ENCODE results near the gene TPST1. TPM values are rescaled to one million over a fixed set of nuclear protein-coding genes. Genes with fewer than 3 reads are reported as not detected.
A peak's percentile ranks its signal among the peaks of the same experiment; 100 is the strongest.

TPST1 gene
- total RNA-seq, 4 donors from 2014 or later, result 24.5 to 60.4 (median 28.2) TPM

- Histone ChIP-seq H3K9me3 (no peaks in the 10 kb centered on the region), H3K4me1 (peaks cover 0 to 8% of the 10 kb centered on the region in 2 donors), H3K36me3 (no peaks in the 10 kb centered on the region), H3K27ac (no peak overlapping the region), H3K4me3 (replicated peaks in 1 of 3) (no peak overlapping the region), H3K27me3 (no peaks in the 10 kb centered on the region)
- no peak for DNase-seq
- 79 to 88% methylated on average over 1 of the region's 1 CpG for WGBS, 2 donors
- intact Hi-C loops (cut with DNase I), result no loop called here
- TF ChIP-seq POLR2A (IDR thresholded peaks at IDR 0.05) (no peak), CTCF (IDR thresholded peaks at IDR 0.05) (no peak)
Measured at GRCh38 chr7:66326501-66327215, 121.5 kb downstream of the TPST1 start.

- Histone ChIP-seq H3K9me3 (no peaks in the 10 kb centered on the region), H3K4me1 (peaks cover 0 to 8% of the 10 kb centered on the region in 2 donors), H3K27me3 (no peaks in the 10 kb centered on the region), H3K36me3 (no peaks in the 10 kb centered on the region), H3K27ac (peak overlapping the region in 1 of 3 donors; percentile 39), H3K4me3 (replicated peaks in 1 of 3) (no peak overlapping the region)
- WGBS, 2 donors, result 33 to 44% methylated on average over 1 of the region's 1 CpG
- no peak for TF ChIP-seq CTCF (IDR thresholded peaks at IDR 0.05)
- TF ChIP-seq POLR2A (IDR thresholded peaks at IDR 0.05), result no peak
- peak; percentile 79 to 82 for DNase-seq
- intact Hi-C loops (cut with DNase I), result no loop called here
Measured at GRCh38 chr7:66330961-66331360, 125.8 kb downstream of the TPST1 start.

DNA sequence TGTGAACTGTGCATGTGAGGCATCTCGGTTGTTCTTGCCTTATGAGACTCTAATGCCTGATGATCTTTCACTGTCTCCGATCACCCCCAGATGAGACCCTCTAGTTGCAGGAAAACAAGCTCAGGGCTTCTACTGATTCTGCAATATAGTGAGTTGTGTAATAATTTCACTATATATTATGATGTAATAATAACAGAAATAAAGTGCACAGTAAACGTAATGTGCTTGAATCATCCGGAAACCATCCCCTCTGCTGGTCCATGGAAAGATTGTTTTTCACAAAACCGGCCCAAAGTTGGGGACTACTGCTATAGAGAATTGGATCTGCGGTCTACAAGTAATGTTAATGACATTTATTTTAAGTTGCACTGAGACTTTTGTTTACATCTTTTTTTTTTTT is 126.7 kb downstream of the TPST1 start:
- DNase-seq, result no peak
- Histone ChIP-seq H3K9me3 (no peaks in the 10 kb centered on the region), H3K4me1 (peaks cover 0 to 8% of the 10 kb centered on the region in 2 donors), H3K36me3 (no peaks in the 10 kb centered on the region), H3K27ac (no peak overlapping the region), H3K27me3 (no peaks in the 10 kb centered on the region), H3K4me3 (replicated peaks in 1 of 3) (no peak overlapping the region)
- intact Hi-C loops (cut with DNase I), result no loop called here
- whole genome bisulfite sequencing, 2 donors, result 90 to 91% methylated on average over 6 of the region's 6 CpGs
- no peak for TF ChIP-seq CTCF (IDR thresholded peaks at IDR 0.05)
- no peak for TF ChIP-seq POLR2A (IDR thresholded peaks at IDR 0.05)

DNA sequence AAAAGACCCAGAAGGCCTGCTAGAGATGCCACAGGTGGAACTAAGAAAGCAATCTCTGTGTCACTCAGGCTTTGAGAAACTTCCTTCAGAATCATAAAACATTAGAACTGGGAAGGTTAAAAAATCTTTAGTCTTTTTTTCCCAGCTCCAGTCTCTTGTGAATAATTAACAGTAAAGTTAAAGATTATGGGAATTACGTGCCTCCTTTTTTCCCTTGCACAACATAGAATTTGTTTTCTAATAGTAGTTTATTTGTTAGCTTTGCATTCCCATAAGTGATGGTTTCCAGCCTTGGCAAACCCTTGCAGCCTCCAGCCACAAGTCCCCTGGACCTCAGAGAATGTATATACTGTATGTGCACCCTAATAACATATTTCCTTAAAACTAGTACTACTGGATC is 128.3 kb downstream of the TPST1 start:
- H3K27me3 ChIP-seq, result no peaks in the 10 kb centered on the region
- intact Hi-C loops (cut with DNase I), result no loop called here
- H3K4me3 ChIP-seq (replicated peaks in 1 of 3), result no peak overlapping the region
- H3K4me1 ChIP-seq, result peaks cover 0 to 8% of the 10 kb centered on the region in 2 donors
- no peaks in the 10 kb centered on the region for H3K9me3 ChIP-seq
- 87 to 96% methylated on average over 1 of the region's 1 CpG for WGBS, 2 donors
- no peaks in the 10 kb centered on the region for H3K36me3 ChIP-seq
- H3K27ac ChIP-seq, result no peak overlapping the region
- TF ChIP-seq CTCF (IDR thresholded peaks at IDR 0.05), result no peak
- TF ChIP-seq POLR2A (IDR thresholded peaks at IDR 0.05), result no peak
- no peak for DNase-seq

DNA sequence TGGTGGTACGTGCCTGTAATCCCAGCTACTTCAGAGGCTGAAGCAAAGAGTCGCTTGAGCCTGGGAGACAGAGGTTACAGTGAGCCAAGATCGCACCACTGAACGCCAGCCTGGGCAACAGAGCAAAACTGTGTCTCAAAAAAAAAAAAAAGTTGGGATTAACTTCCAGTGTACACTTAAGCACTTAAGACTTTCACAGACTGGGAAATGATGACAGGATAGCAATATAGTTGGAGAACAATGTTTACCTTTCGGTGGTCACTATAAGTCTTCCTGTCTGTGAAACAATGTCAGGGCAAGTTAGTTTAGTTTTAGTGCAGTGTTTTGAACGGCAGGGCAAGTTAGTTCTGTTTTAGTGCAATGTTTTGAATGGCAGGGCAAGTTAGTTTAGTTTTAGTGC is 130.2 kb downstream of the TPST1 start:
- Histone ChIP-seq H3K27me3 (no peaks in the 10 kb centered on the region), H3K4me1 (peaks cover 0 to 8% of the 10 kb centered on the region in 2 donors), H3K27ac (no peak overlapping the region), H3K9me3 (no peaks in the 10 kb centered on the region), H3K36me3 (no peaks in the 10 kb centered on the region), H3K4me3 (replicated peaks in 1 of 3) (no peak overlapping the region)
- no peak for DNase-seq
- 74 to 81% methylated on average over 6 of the region's 6 CpGs for WGBS, 2 donors
- no peak for TF ChIP-seq CTCF (IDR thresholded peaks at IDR 0.05)
- no peak for TF ChIP-seq POLR2A (IDR thresholded peaks at IDR 0.05)
- intact Hi-C loops (cut with DNase I), result no loop called here

All from thyroid gland (tissue), 4 donors.